Measurements from ENCODE around the gene LRRC51.

The LRRC51 gene, protein sequence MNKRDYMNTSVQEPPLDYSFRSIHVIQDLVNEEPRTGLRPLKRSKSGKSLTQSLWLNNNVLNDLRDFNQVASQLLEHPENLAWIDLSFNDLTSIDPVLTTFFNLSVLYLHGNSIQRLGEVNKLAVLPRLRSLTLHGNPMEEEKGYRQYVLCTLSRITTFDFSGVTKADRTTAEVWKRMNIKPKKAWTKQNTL

DNA sequence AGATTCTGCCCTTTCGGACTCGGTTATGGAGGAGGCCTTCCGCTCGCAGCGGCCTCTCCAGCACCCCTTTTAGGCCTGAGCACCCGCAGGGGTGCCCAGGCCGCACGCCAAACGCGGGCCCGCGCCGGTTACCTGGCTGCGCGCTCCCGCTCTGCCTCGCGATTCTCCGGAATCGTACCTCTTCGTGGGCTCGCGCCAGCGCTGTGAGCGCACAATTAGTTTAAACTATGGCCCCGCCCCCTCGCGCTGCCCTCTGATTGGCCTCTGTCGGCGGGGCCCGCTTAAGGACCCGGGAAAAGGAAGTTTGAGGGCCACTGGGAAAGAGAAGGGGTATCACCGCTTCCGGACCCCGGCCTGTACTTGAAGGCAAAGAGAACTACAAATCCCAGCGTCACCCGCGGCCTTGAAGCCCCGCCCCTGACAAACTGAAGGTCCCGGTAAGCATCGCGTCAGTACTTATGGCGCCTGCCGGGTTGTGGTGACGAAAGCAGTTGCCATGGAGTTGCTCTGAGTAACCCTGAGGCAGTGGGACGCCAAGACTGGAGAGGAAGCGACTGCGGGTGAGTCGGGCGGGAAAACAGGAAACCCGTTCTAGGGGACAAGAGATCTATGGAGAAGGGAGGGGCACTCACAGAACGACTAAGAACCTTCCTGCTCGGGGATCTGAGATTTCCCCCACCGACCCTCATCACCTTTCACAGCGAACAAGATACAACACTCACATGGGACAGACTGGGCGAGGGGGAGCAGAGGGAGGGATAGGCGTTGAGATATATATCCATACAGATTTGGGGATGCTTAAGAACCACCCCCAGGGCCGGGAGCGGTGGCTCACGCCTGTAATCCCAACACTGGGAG is at the start of gene LRRC51, which contains the start of gene NUMA1:
TSS of gene LRRC51 (plus strand) at position 525 of the 858 bp plus-strand sequence. CDS start 8,234 bp downstream, outside the sequence.
TSS of gene NUMA1 (minus strand) at position 217 of the 858 bp plus-strand sequence. CDS start 44,599 bp downstream, outside the sequence.
- Histone ChIP-seq H3K27ac (ENCODE audit: low read depth, low read length) (peak within 1 kb of the TSS; percentile 77), H4K20me1 (ENCODE audit: low read depth, low read length) (no peaks in the 10 kb centered on the region)

DNA sequence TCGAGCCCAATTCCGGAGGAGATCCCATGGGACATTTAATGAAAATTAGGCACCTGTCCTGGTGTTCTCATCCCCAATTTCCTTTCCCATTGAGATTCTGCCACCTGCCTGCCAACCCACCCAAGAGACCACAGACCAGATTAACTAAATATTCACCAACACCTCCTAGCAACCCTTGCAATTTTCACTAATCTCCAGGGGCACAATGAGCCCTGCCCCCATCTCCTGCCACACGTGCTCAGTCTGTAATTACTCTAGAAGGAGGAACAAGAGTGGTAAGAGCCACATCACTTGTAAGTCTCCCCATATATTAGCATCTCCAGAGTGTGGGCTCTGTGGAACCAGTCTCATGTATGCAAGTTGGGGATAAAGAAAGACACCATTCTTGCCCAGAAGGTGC is 44.0 kb upstream of the LRRC51 start:
- H3K9ac ChIP-seq (ENCODE audit: low read length), result no peak overlapping the region
- H3K4me2 ChIP-seq (ENCODE audit: low read depth, low read length, poor library complexity, severe bottlenecking), result no peak overlapping the region
- no peaks in the 10 kb centered on the region for H3K27me3 ChIP-seq (ENCODE audit: low read length)
- peaks cover 7% of the 10 kb centered on the region; the same call in 1 of the 2 replicates for H4K20me1 ChIP-seq (ENCODE audit: low read depth, low read length)
- H3K36me3 ChIP-seq (ENCODE audit: low read length), result peaks cover 7% of the 10 kb centered on the region; the same call in 1 of the 2 replicates
- H2AFZ ChIP-seq (ENCODE audit: low read depth, low read length, severe bottlenecking), result no peak overlapping the region
- H3K27ac ChIP-seq (ENCODE audit: low read depth, low read length), result no peak overlapping the region
- H3K79me2 ChIP-seq (ENCODE audit: insufficient read depth, low read length), result peaks cover 77% of the 10 kb centered on the region
- H3K9me2 ChIP-seq (replicated peaks; ENCODE audit: insufficient read depth, low read length), result no peaks in the 10 kb centered on the region
- no peak overlapping the region for H3K4me3 ChIP-seq (ENCODE audit: insufficient read depth, low read length, poor library complexity, severe bottlenecking)
- peaks cover 25% of the 10 kb centered on the region for H3F3A ChIP-seq (ENCODE audit: insufficient read depth)
- no peaks in the 10 kb centered on the region for H3K9me3 ChIP-seq (ENCODE audit: insufficient read depth, low read length)
- no peak for TF ChIP-seq EZH2phosphoT487 (conservative IDR thresholded peaks at IDR 0.05; ENCODE audit: low read length)
- TF ChIP-seq, protein P1, sequence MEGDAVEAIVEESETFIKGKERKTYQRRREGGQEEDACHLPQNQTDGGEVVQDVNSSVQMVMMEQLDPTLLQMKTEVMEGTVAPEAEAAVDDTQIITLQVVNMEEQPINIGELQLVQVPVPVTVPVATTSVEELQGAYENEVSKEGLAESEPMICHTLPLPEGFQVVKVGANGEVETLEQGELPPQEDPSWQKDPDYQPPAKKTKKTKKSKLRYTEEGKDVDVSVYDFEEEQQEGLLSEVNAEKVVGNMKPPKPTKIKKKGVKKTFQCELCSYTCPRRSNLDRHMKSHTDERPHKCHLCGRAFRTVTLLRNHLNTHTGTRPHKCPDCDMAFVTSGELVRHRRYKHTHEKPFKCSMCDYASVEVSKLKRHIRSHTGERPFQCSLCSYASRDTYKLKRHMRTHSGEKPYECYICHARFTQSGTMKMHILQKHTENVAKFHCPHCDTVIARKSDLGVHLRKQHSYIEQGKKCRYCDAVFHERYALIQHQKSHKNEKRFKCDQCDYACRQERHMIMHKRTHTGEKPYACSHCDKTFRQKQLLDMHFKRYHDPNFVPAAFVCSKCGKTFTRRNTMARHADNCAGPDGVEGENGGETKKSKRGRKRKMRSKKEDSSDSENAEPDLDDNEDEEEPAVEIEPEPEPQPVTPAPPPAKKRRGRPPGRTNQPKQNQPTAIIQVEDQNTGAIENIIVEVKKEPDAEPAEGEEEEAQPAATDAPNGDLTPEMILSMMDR (IDR thresholded peaks at IDR 0.05; ENCODE audit: insufficient read depth, low read length, poor library complexity, severe bottlenecking), result no peak

More for the DNA sequence above, at the start of gene LRRC51, which contains the start of gene NUMA1:
- Histone ChIP-seq H2AFZ (ENCODE audit: low read depth, low read length, severe bottlenecking) (peak within 1 kb of the TSS; percentile 86), H3K36me3 (ENCODE audit: low read length) (no peaks in the 10 kb centered on the region), H3K4me2 (ENCODE audit: low read depth, low read length, poor library complexity, severe bottlenecking) (peak within 1 kb of the TSS; percentile 94), H3K9me2 (replicated peaks; ENCODE audit: insufficient read depth, low read length) (no peaks in the 10 kb centered on the region), H3K4me3 (ENCODE audit: insufficient read depth, low read length, poor library complexity, severe bottlenecking) (peak within 1 kb of the TSS; percentile 93), H3K9me3 (ENCODE audit: insufficient read depth, low read length) (no peaks in the 10 kb centered on the region), H3K9ac (ENCODE audit: low read length) (peak within 1 kb of the TSS; percentile 75), H3K79me2 (ENCODE audit: insufficient read depth, low read length) (peaks cover 45% of the 10 kb centered on the region), H3K27me3 (ENCODE audit: low read length) (no peaks in the 10 kb centered on the region), H3F3A (ENCODE audit: insufficient read depth) (0 out of 2 replicates have a peak, but pooled peaks cover 8% of the 10 kb centered on the region)
- TF ChIP-seq, protein P1 (IDR thresholded peaks at IDR 0.05; ENCODE audit: insufficient read depth, low read length, poor library complexity, severe bottlenecking), result no peak
- TF ChIP-seq EZH2phosphoT487 (conservative IDR thresholded peaks at IDR 0.05; ENCODE audit: low read length), result no peak

DNA sequence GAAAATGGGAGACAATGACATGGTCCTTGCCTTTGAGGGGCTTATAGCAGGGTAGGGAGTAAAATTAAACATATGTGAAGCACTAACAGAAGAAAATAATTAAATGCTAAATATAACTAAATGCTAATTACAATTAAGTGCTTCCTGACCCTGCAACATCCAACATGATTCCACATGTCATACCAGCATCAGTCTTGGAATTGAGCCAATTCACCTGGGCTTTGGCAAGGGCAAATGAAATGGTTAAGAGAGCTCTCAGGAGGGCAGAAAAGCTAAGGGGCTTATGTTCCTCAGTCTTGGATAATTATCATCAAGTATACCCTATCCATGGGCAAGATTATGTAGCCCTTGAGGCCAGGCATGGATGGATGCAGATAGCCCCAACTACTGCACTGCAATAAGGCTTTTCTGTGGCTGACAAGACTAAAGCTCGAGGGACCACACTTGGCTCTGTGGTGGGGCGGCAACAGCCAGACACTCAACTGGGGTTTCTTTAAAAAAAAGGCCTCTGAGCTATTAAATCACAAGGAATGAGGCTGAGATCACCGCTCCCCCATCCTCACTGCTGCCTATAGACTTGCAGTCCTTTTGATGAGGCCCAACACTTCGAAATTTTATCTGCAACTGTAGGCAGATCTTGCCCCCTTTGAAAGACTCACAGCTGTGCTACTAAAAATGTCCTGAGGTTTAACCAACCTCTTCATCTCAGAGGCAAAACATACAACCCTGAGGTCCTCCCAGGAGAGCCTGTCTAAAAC is 42.9 kb upstream of the LRRC51 start:
- no peaks in the 10 kb centered on the region for H3K9me3 ChIP-seq (ENCODE audit: insufficient read depth, low read length)
- peaks cover 82% of the 10 kb centered on the region for H3K79me2 ChIP-seq (ENCODE audit: insufficient read depth, low read length)
- TF ChIP-seq, protein P1 (IDR thresholded peaks at IDR 0.05; ENCODE audit: insufficient read depth, low read length, poor library complexity, severe bottlenecking), result no peak
- no peak for TF ChIP-seq EZH2phosphoT487 (conservative IDR thresholded peaks at IDR 0.05; ENCODE audit: low read length)
- H3K27ac ChIP-seq (ENCODE audit: low read depth, low read length), result peak overlapping the region; percentile 85
- H3K9me2 ChIP-seq (replicated peaks; ENCODE audit: insufficient read depth, low read length), result no peaks in the 10 kb centered on the region
- peaks cover 29% of the 10 kb centered on the region for H3F3A ChIP-seq (ENCODE audit: insufficient read depth)
- 0 out of 2 replicates have a peak, but pooled peaks cover 2% of the 10 kb centered on the region for H3K36me3 ChIP-seq (ENCODE audit: low read length)
- peak overlapping the region; percentile 70 for H3K9ac ChIP-seq (ENCODE audit: low read length)
- H3K4me3 ChIP-seq (ENCODE audit: insufficient read depth, low read length, poor library complexity, severe bottlenecking), result peak overlapping the region; percentile 16
- H2AFZ ChIP-seq (ENCODE audit: low read depth, low read length, severe bottlenecking), result no peak overlapping the region
- peaks cover 4% of the 10 kb centered on the region; the same call in 1 of the 2 replicates for H4K20me1 ChIP-seq (ENCODE audit: low read depth, low read length)
- H3K27me3 ChIP-seq (ENCODE audit: low read length), result no peaks in the 10 kb centered on the region
- H3K4me2 ChIP-seq (ENCODE audit: low read depth, low read length, poor library complexity, severe bottlenecking), result peak overlapping the region; percentile 95

Measured in SU-DHL-6 (cell line).